ENCODE results near the gene DYNLT5.

GRCh38 chr1:66775646-66776045, 23.4 kb downstream of the DYNLT5 start:
- TF ChIP-seq, protein P1, sequence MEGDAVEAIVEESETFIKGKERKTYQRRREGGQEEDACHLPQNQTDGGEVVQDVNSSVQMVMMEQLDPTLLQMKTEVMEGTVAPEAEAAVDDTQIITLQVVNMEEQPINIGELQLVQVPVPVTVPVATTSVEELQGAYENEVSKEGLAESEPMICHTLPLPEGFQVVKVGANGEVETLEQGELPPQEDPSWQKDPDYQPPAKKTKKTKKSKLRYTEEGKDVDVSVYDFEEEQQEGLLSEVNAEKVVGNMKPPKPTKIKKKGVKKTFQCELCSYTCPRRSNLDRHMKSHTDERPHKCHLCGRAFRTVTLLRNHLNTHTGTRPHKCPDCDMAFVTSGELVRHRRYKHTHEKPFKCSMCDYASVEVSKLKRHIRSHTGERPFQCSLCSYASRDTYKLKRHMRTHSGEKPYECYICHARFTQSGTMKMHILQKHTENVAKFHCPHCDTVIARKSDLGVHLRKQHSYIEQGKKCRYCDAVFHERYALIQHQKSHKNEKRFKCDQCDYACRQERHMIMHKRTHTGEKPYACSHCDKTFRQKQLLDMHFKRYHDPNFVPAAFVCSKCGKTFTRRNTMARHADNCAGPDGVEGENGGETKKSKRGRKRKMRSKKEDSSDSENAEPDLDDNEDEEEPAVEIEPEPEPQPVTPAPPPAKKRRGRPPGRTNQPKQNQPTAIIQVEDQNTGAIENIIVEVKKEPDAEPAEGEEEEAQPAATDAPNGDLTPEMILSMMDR (IDR thresholded peaks at IDR 0.05; ENCODE audit: low read depth, low read length), result no peak
- TF ChIP-seq POLR2A (IDR thresholded peaks at IDR 0.05; ENCODE audit: extremely low read depth, insufficient read length) (no peak), MAX (IDR thresholded peaks at IDR 0.05; ENCODE audit: low read depth, low read length) (no peak), MYC (IDR thresholded peaks at IDR 0.05; ENCODE audit: low read depth, low read length) (no peak)
